HepG2 (cell line): Measurements from ENCODE around the gene GCSAM. TPM values are rescaled to one million over a fixed set of nuclear protein-coding genes. Genes with fewer than 3 reads are reported as not detected.

Experiments used
- E2F5 ChIP-seq: sonication (generic); formaldehyde crosslinking; conservative IDR thresholded peaks from 2 replicates; pipeline ENCODE4 v1.4.0; 2020; ENCODE audit warnings: missing genetic modification reagents
- ETS1 ChIP-seq: sonication (generic); formaldehyde crosslinking; IDR thresholded peaks from 2 replicates; pipeline ENCODE4 v1.4.0; 2020; ENCODE audit warnings: missing genetic modification reagents
- HINFP ChIP-seq: sonication (generic); formaldehyde crosslinking; IDR thresholded peaks from 2 replicates; pipeline ENCODE4 v1.4.0; 2020; ENCODE audit warnings: low read depth, mild to moderate bottlenecking, missing genetic modification reagents
- KDM5B ChIP-seq: sonication (generic); formaldehyde crosslinking; IDR thresholded peaks from 2 replicates; pipeline ENCODE4 v1.4.0; 2020; ENCODE audit warnings: missing genetic modification reagents, mild to moderate bottlenecking, borderline replicate concordance
- REPIN1 ChIP-seq: sonication (generic); formaldehyde crosslinking; IDR thresholded peaks from 2 replicates; pipeline ENCODE4 v1.8.0; 2022; ENCODE audit warnings: missing genetic modification reagents, low read depth, mild to moderate bottlenecking, borderline replicate concordance
- SIX4 ChIP-seq: sonication (generic); formaldehyde crosslinking; IDR thresholded peaks from 2 replicates; pipeline ENCODE4 v1.4.0; 2020; ENCODE audit warnings: missing genetic modification reagents
- SP1 ChIP-seq, 2 experiments: fragments of 450-650 bp in 1 of 2; sonication (generic) in 1 of 2; formaldehyde crosslinking in 1 of 2; IDR thresholded peaks; 2 replicates each; pipeline versions ENCODE4 v1.4.0 to v1.6.1; 2016 to 2020; ENCODE audit warnings: missing genetic modification reagents in 1 of 2
- SP5 ChIP-seq: IDR thresholded peaks from 2 replicates; pipeline ENCODE4 v1.6.1; 2016; ENCODE audit warnings: low read depth, borderline replicate concordance
- ZNF230 ChIP-seq: sonication (generic); formaldehyde crosslinking; IDR thresholded peaks from 2 replicates; pipeline ENCODE4 v1.4.0; 2020; ENCODE audit warnings: mild to moderate bottlenecking, missing genetic modification reagents
- ZSCAN21 ChIP-seq: sonication (generic); formaldehyde crosslinking; IDR thresholded peaks from 2 replicates; pipeline ENCODE4 v1.8.0; 2022; ENCODE audit warnings: mild to moderate bottlenecking, missing genetic modification reagents, moderate library complexity, borderline replicate concordance
- polyA plus RNA-seq, 8 experiments: library from polyadenylated mRNA; depleted of rRNA in 3 of 8; stranded (reverse) in 7 of 8; unstranded in 1 of 8; fragments of >200 nt; fragmentation: Illumina TruSeq in 4 of 8; extraction: Trizol in 4 of 8; gene quantifications; 2 replicates each; pipeline versions ENCODE4 v1.2.1 to v1.2.3, GENCODE V29; 2011 to 2016; ENCODE audit warnings: low read depth in 4 of 8, missing spikeins in 1 of 8, mixed read lengths in 1 of 8; ENCODE audit not compliant: insufficient read depth in 1 of 8
- total RNA-seq, 5 experiments: library from RNA; depleted of rRNA; stranded (reverse); fragments of >200 nt; fragmentation: Illumina TruSeq; extraction: Trizol; gene quantifications; 2 replicates each; pipeline ENCODE4 v1.2.3, GENCODE V29; 2016; ENCODE audit warnings: low read depth in 1 of 5
- TF ChIP-seq, protein P1 (sequence below): IDR thresholded peaks from 2 replicates; pipeline ENCODE4 v1.4.0; 2020; ENCODE audit warnings: mild to moderate bottlenecking, missing genetic modification reagents
- TF ChIP-seq, protein P2 (sequence below): sonication (generic); formaldehyde crosslinking; IDR thresholded peaks from 2 replicates; pipeline ENCODE4 v1.4.0; 2020; ENCODE audit warnings: low read depth, mild to moderate bottlenecking, missing genetic modification reagents

Gene GCSAM
- total and polyA plus RNA-seq, 2 of the 13 experiments (the other 11 are each of a cell fraction or from before 2014, with no cell fraction given), result not detected

- TF ChIP-seq, protein P1, sequence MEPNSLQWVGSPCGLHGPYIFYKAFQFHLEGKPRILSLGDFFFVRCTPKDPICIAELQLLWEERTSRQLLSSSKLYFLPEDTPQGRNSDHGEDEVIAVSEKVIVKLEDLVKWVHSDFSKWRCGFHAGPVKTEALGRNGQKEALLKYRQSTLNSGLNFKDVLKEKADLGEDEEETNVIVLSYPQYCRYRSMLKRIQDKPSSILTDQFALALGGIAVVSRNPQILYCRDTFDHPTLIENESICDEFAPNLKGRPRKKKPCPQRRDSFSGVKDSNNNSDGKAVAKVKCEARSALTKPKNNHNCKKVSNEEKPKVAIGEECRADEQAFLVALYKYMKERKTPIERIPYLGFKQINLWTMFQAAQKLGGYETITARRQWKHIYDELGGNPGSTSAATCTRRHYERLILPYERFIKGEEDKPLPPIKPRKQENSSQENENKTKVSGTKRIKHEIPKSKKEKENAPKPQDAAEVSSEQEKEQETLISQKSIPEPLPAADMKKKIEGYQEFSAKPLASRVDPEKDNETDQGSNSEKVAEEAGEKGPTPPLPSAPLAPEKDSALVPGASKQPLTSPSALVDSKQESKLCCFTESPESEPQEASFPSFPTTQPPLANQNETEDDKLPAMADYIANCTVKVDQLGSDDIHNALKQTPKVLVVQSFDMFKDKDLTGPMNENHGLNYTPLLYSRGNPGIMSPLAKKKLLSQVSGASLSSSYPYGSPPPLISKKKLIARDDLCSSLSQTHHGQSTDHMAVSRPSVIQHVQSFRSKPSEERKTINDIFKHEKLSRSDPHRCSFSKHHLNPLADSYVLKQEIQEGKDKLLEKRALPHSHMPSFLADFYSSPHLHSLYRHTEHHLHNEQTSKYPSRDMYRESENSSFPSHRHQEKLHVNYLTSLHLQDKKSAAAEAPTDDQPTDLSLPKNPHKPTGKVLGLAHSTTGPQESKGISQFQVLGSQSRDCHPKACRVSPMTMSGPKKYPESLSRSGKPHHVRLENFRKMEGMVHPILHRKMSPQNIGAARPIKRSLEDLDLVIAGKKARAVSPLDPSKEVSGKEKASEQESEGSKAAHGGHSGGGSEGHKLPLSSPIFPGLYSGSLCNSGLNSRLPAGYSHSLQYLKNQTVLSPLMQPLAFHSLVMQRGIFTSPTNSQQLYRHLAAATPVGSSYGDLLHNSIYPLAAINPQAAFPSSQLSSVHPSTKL (CRISPR knock-in tag), result peak; percentile 55
- peak; percentile 66; the same call in 1 of the 2 replicates for TF ChIP-seq REPIN1 (CRISPR knock-in tag)
- TF ChIP-seq ZSCAN21 (CRISPR knock-in tag), result peak; percentile 63; the same call in 1 of the 2 replicates
- TF ChIP-seq HINFP (CRISPR knock-in tag), result peak; percentile 86; the same call in 1 of the 2 replicates
- TF ChIP-seq ETS1 (CRISPR knock-in tag), result no peak
- peak; percentile 51; the same call in 1 of the 2 replicates for TF ChIP-seq E2F5 (CRISPR knock-in tag)
- TF ChIP-seq ZNF230 (CRISPR knock-in tag), result peak; percentile 53; the same call in 1 of the 2 replicates
- no peak for TF ChIP-seq SP1 (IDR thresholded peaks at IDR 0.05)
- peak; percentile 40; the same call in 1 of the 2 replicates for TF ChIP-seq SP1 (CRISPR knock-in tag; IDR thresholded peaks at IDR 0.05)
- 0 out of 2 replicates have a peak, but pooled peaks have one; percentile 19 for TF ChIP-seq SIX4
- peak; percentile 79 for TF ChIP-seq KDM5B (CRISPR knock-in tag)
- TF ChIP-seq SP5, result peak; percentile 71
- TF ChIP-seq, protein P2, sequence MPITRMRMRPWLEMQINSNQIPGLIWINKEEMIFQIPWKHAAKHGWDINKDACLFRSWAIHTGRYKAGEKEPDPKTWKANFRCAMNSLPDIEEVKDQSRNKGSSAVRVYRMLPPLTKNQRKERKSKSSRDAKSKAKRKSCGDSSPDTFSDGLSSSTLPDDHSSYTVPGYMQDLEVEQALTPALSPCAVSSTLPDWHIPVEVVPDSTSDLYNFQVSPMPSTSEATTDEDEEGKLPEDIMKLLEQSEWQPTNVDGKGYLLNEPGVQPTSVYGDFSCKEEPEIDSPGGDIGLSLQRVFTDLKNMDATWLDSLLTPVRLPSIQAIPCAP (CRISPR knock-in tag), result 0 out of 2 replicates have a peak, but pooled peaks have one; percentile 61
These were observed 46.8 kb downstream of the GCSAM start, which contains the start of gene C3orf52 (continued) for GRCh38 chr3:112086076-112086854.
